ENCODE results near the gene TRPM1.

DNA sequence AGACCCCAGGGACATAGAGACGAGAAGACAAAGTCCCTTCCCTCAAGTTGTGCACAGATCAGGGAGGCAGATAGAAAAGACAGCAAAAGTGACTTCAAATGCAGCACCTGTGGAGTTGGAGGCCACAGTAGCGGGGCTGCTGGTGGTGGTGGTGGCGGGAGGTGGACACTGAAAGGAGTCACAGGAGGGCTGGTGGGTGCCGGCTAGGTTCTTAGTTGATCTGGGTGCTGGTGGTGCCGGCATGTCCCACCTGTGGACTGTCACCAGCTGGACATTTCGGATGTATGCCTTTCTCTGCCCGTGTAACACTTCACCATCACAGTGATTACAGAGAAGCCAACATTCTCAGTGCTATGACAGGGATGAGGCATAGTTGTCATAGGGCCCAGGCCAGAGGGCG lies 60.9 kb downstream of the TRPM1 start:
- TF ChIP-seq, protein P1, sequence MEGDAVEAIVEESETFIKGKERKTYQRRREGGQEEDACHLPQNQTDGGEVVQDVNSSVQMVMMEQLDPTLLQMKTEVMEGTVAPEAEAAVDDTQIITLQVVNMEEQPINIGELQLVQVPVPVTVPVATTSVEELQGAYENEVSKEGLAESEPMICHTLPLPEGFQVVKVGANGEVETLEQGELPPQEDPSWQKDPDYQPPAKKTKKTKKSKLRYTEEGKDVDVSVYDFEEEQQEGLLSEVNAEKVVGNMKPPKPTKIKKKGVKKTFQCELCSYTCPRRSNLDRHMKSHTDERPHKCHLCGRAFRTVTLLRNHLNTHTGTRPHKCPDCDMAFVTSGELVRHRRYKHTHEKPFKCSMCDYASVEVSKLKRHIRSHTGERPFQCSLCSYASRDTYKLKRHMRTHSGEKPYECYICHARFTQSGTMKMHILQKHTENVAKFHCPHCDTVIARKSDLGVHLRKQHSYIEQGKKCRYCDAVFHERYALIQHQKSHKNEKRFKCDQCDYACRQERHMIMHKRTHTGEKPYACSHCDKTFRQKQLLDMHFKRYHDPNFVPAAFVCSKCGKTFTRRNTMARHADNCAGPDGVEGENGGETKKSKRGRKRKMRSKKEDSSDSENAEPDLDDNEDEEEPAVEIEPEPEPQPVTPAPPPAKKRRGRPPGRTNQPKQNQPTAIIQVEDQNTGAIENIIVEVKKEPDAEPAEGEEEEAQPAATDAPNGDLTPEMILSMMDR (IDR thresholded peaks at IDR 0.05): no peak
- no peak for TF ChIP-seq ZFX (IDR thresholded peaks at IDR 0.05; ENCODE audit: borderline replicate concordance)
